Gastroesophageal sphincter (tissue), 4 donors: Measurements from ENCODE around the gene L1TD1. TPM values are rescaled to one million over a fixed set of nuclear protein-coding genes. Genes with fewer than 3 reads are reported as not detected.

Source experiments
- ATAC-seq: fragments of 150-250 bp; one replicate; pipeline ENCODE4 v1.9.1; 2016; ENCODE audit warnings: mild to moderate bottlenecking, moderate library complexity
- H3K27ac ChIP-seq, 4 donors: fragments of 200-600 bp; sonication (generic) in 3 of 4; 1 replicate in 3 of 4; 2 replicates in 1 of 4; pipeline ENCODE4 v1.5.1; 2016 to 2019
- H3K27me3 ChIP-seq: fragments of 200-600 bp; sonication (generic); one replicate; pipeline ENCODE4 v1.5.1; 2019
- H3K36me3 ChIP-seq, 2 donors: fragments of 200-600 bp; sonication (generic); one replicate each; pipeline ENCODE4 v1.5.1; 2019; ENCODE audit warnings: control low read depth in 1 of 2
- H3K4me1 ChIP-seq, 3 donors: fragments of 200-600 bp; sonication (generic); 1 replicate in 2 of 3; 2 replicates in 1 of 3; pipeline ENCODE4 v1.5.1; 2016 to 2019; ENCODE audit warnings: control low read depth in 2 of 3
- H3K4me3 ChIP-seq, 2 donors: fragments of 200-600 bp; sonication (generic); one replicate each; pipeline ENCODE4 v1.5.1; 2019; ENCODE audit warnings: mild to moderate bottlenecking in 1 of 2, moderate library complexity in 1 of 2
- H3K9me3 ChIP-seq, 3 donors: fragments of 200-600 bp; sonication (generic); one replicate each; pipeline ENCODE4 v1.5.1; 2017 to 2019; ENCODE audit warnings: control low read depth in 2 of 3
- EP300 ChIP-seq: sonication (generic); formaldehyde crosslinking; IDR thresholded peaks from one replicate; pipeline ENCODE4 v1.6.1; 2017; ENCODE audit warnings: antibody characterized with exemption, mild to moderate bottlenecking
- POLR2A ChIP-seq, 2 donors: fragments of 450-650 bp; IDR thresholded peaks; one replicate each; pipeline ENCODE4 v1.6.1; 2017; ENCODE audit warnings: antibody characterized with exemption in 2 of 2, mild to moderate bottlenecking in 2 of 2, moderate library complexity in 1 of 2
- POLR2AphosphoS5 ChIP-seq: sonication (generic); formaldehyde crosslinking; IDR thresholded peaks from one replicate; pipeline ENCODE4 v1.6.1; 2017; ENCODE audit warnings: antibody characterized with exemption
- WGBS, 2 donors: methylation state at CpG; one replicate each; pipeline ENCODE4 v1.1.5; 2018; ENCODE audit warnings: low coverage in 1 of 2; 5-methylcytosine and 5-hydroxymethylcytosine counted together
- total RNA-seq, 4 donors: library from RNA; depleted of rRNA; stranded (reverse); fragments of >200 nt; gene quantifications; one replicate each; pipeline ENCODE4 v1.1.0, GENCODE V29; 2016
- TF ChIP-seq, protein P1 (sequence below), 4 experiments: fragments of 200-600 bp in 2 of 4; fragments of 450-650 bp in 2 of 4; sonication (generic) in 1 of 4; IDR thresholded peaks; one replicate each; pipeline ENCODE4 v1.5.1; 2017 to 2019; ENCODE audit warnings: antibody characterized with exemption in 4 of 4, mild to moderate bottlenecking in 2 of 4, moderate library complexity in 2 of 4

The L1TD1 gene
- total RNA-seq, 4 donors from 2014 or later = 0.47 TPM; not detected in 3

DNA sequence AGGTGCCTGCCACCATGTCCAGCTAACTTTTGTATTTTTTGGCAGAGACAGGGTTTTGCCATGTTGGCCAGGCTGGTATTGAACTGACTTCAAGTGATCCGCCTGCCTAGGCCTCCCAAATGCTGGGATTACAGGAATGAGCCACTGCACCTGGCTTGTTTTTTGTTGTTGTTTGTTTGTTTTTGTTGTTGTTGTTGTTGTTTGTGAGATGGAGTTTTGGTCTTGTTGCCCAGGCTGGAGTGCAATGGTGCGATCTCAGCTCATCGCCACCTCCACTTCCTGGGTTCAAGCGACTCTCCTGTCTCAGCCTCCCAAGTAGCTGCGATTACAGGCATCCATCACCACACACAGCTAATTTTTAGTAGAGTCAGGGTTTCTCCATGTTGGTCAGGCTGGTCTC lies 7.1 kb upstream of the L1TD1 start:
- no peaks in the 10 kb centered on the region for H3K9me3 ChIP-seq
- no peak overlapping the region for H3K4me3 ChIP-seq
- H3K4me1 ChIP-seq = no peaks in the 10 kb centered on the region
- no peak for TF ChIP-seq POLR2A (IDR thresholded peaks at IDR 0.05)
- peaks cover 5% of the 10 kb centered on the region for H3K27me3 ChIP-seq
- WGBS, 2 donors = 98 to 100% methylated on average over 1 to 5 of the region's 5 CpGs
- H3K36me3 ChIP-seq = no peaks in the 10 kb centered on the region
- no peak for ATAC-seq
- no peak overlapping the region for H3K27ac ChIP-seq

DNA sequence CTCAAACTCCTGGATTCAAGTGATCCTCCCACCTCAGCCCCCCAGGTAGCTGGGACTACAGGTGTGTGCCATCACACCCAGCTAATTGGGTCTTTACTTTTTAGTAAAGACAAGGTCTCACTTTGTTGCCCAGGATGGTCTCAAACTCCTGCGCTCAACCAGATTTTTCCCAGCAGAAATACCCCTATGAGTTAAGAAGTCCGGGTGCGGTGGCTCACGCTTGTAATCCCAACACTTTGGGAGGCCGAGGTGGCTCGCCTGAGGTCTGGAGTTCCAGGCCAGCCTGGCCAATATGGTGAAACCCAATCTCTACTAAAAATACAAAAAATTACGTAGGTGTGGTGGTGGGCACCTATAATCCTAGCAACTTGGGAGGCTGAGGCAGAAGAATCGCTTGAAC lies 6.5 kb upstream of the L1TD1 start:
- TF ChIP-seq EP300 = no peak
- no peak for TF ChIP-seq POLR2AphosphoS5
- TF ChIP-seq POLR2A (IDR thresholded peaks at IDR 0.05) = no peak
- TF ChIP-seq, protein P1, sequence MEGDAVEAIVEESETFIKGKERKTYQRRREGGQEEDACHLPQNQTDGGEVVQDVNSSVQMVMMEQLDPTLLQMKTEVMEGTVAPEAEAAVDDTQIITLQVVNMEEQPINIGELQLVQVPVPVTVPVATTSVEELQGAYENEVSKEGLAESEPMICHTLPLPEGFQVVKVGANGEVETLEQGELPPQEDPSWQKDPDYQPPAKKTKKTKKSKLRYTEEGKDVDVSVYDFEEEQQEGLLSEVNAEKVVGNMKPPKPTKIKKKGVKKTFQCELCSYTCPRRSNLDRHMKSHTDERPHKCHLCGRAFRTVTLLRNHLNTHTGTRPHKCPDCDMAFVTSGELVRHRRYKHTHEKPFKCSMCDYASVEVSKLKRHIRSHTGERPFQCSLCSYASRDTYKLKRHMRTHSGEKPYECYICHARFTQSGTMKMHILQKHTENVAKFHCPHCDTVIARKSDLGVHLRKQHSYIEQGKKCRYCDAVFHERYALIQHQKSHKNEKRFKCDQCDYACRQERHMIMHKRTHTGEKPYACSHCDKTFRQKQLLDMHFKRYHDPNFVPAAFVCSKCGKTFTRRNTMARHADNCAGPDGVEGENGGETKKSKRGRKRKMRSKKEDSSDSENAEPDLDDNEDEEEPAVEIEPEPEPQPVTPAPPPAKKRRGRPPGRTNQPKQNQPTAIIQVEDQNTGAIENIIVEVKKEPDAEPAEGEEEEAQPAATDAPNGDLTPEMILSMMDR (IDR thresholded peaks at IDR 0.05) = no peak
- no peak overlapping the region for H3K4me3 ChIP-seq
- WGBS, 2 donors = 93 to 100% methylated on average over 3 of the region's 8 CpGs
- ATAC-seq = no peak
- H3K27me3 ChIP-seq = peaks cover 11% of the 10 kb centered on the region
- H3K36me3 ChIP-seq = no peaks in the 10 kb centered on the region
- H3K4me1 ChIP-seq = no peaks in the 10 kb centered on the region
- H3K27ac ChIP-seq = no peak overlapping the region
- no peaks in the 10 kb centered on the region for H3K9me3 ChIP-seq

DNA sequence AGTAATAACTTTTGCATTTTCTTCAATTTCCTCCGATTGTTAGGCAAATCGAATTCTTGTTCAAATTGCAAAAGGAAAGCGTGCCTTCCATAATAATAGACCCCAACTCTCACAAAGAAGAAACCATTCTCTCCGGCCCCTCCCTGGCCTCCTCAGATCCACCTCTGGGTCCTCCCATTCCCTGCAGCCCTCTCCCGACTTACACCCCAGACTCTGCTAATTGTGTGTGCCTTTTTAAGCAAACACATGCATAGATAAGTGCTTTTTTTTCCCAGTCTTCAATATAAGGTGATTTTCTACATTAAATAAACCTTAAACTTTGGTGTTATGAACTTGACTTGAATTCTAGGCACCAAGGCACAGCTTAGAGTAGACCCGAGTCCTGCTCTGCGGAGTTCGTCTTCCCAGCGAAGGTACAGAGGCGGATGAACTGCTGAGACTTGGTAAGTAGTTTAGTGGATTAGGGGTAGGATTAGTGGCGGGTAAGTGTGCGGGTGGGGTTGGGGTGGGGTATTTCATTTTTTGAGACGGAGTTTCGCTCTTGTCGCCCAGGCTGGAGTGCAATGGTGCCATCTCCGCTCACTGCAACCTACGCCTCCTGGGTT lies 1.5 kb downstream of the L1TD1 start:
- 74 to 83% methylated on average over 7 to 16 of the region's 17 CpGs for WGBS, 2 donors
- TF ChIP-seq, protein P1 (IDR thresholded peaks at IDR 0.05) = no peak
- TF ChIP-seq POLR2AphosphoS5 (no peak), POLR2A (IDR thresholded peaks at IDR 0.05) (no peak), EP300 (no peak)

DNA sequence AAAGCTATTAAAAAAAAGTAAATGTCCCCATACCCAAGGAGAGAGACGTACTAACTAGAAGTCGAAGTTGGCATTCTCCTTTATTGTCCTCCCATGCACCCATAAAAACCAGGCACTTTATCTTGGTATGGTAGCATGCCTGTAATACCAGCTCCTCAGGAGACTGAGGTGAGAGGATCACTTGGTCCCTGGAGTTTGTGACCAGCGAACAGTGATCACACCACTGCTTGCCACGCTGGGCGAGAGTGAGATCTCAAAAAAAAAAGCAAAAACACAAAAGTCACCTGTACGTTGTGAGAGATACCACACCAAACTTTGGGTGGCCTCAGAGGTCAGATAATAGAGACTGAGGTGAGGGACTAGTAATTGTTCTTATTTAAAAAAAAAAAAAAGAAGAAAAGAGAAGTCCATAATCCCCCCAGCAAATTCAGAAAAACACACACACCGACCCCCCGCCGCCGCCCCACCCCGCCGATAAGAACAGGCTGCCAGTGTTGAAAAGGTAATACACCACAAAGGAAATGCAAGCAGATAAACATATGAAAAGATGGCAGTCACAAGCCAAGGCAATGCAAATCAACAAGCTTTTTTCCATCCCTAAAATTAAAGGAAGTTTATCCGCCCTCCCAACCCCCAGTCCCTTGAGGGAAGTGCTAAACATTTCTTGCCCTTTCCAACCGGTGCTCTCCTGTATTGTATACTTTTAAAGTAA lies 3.6 kb downstream of the L1TD1 start:
- H3K27me3 ChIP-seq = peaks cover 43% of the 10 kb centered on the region
- no peak overlapping the region for H3K4me3 ChIP-seq
- WGBS, 2 donors = 23 to 49% methylated on average over 3 to 12 of the region's 14 CpGs
- peaks cover 0 to 4% (median 0%) of the 10 kb centered on the region in 3 donors for H3K9me3 ChIP-seq
- ATAC-seq = no peak
- H3K4me1 ChIP-seq = peaks cover 0 to 5% (median 0%) of the 10 kb centered on the region in 3 donors
- H3K36me3 ChIP-seq = no peaks in the 10 kb centered on the region
- no peak overlapping the region for H3K27ac ChIP-seq
- TF ChIP-seq, protein P1 (IDR thresholded peaks at IDR 0.05) = no peak
- TF ChIP-seq POLR2AphosphoS5 = no peak
- TF ChIP-seq POLR2A (IDR thresholded peaks at IDR 0.05) = no peak
- TF ChIP-seq EP300 = no peak

More for the DNA sequence above, 1.5 kb downstream of the L1TD1 start:
- peaks cover 52% of the 10 kb centered on the region for H3K27me3 ChIP-seq
- H3K9me3 ChIP-seq = peaks cover 0 to 4% (median 0%) of the 10 kb centered on the region in 3 donors
- no peak overlapping the region for H3K27ac ChIP-seq
- no peak overlapping the region for H3K4me3 ChIP-seq
- H3K36me3 ChIP-seq = no peaks in the 10 kb centered on the region
- ATAC-seq = no peak
- H3K4me1 ChIP-seq = peaks cover 0 to 5% (median 0%) of the 10 kb centered on the region in 3 donors

DNA sequence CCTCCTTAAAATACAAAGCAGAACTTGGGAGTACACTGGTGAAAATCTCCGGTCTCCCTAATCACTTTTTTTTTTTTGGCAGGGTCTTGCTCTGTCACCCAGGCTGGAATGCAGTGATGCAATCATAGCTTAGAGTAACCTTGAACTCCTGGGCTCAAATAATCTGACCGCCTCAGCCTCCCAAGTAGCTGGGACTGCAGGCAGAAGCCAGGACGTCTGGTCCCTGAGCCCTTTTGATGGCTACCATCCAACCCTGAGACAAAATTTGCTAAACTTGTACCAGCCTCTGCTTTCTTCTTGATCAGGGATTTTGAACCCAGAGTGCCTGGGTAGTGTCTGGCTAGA lies 4.1 kb downstream of the L1TD1 start:
- TF ChIP-seq, protein P1 (IDR thresholded peaks at IDR 0.05) = no peak
- TF ChIP-seq POLR2AphosphoS5 = no peak
- TF ChIP-seq POLR2A (IDR thresholded peaks at IDR 0.05) = no peak
- TF ChIP-seq EP300 = no peak
- Histone ChIP-seq H3K9me3 (peaks cover 0 to 4% (median 0%) of the 10 kb centered on the region in 3 donors), H3K36me3 (no peaks in the 10 kb centered on the region), H3K4me3 (no peak overlapping the region), H3K4me1 (peaks cover 0 to 5% (median 0%) of the 10 kb centered on the region in 3 donors), H3K27me3 (peaks cover 38% of the 10 kb centered on the region), H3K27ac (no peak overlapping the region)
- ATAC-seq = no peak
- 10 to 18% methylated on average over 3 of the region's 3 CpGs for WGBS, 2 donors
